HL-60/S4 treated with retinoic acid at 250 ng/mL for 4 days and 3 days (cell line): ENCODE measurements around the gene SPATC1L.
"Not testable (repeated sequence)": the region's sequence is repeated elsewhere in the genome, so short reads cannot be mapped to it uniquely, and the experiment has no call there.

Experiments
- in situ Hi-C: fragments of 300-500 bp; cut with MboI; formaldehyde crosslinking; loops from 2 replicates; pipeline ENCODE4 v1.7.0; 2022; ENCODE audit warnings: low sequenced_read_pairs

The SPATC1L gene

GRCh38 chr21:46184625-46185555, 631 bp upstream of the SPATC1L start:
- in situ Hi-C loops = no loop called here

DNA sequence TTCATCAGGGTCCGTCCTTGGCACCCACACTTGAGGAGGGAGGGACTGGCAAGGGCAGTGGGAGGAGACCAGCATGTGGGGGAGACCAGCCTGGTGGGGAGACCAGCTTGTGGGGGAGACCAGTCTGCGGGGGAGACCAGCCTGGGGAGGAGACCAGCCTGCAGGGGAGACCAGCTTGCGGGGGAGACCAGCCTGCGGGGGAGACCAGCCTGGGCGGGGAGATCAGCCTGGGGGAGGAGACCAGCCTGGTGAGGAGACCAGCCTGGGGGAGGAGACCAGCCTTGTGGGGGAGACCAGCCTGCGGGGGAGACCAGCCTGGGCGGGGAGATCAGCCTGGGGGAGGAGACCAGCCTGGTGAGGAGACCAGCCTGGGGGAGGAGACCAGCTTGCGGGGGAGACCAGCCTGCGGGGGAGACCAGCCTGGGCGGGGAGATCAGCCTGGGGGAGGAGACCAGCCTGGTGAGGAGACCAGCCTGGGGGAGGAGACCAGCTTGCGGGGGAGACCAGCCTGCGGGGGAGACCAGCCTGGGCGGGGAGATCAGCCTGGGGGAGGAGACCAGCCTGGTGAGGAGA, 836 bp downstream of the SPATC1L start:
- in situ Hi-C loops = not testable (repeated sequence)

- in situ Hi-C loops = no loop called here
Observed at GRCh38 chr21:46182548-46183336, 1.5 kb downstream of the SPATC1L start.

GRCh38 chr21:46181953-46182547, 2.2 kb downstream of the SPATC1L start:
- in situ Hi-C loops = no loop called here

GRCh38 chr21:46181436-46181835, 2.8 kb downstream of the SPATC1L start:
- in situ Hi-C loops = no loop called here

DNA sequence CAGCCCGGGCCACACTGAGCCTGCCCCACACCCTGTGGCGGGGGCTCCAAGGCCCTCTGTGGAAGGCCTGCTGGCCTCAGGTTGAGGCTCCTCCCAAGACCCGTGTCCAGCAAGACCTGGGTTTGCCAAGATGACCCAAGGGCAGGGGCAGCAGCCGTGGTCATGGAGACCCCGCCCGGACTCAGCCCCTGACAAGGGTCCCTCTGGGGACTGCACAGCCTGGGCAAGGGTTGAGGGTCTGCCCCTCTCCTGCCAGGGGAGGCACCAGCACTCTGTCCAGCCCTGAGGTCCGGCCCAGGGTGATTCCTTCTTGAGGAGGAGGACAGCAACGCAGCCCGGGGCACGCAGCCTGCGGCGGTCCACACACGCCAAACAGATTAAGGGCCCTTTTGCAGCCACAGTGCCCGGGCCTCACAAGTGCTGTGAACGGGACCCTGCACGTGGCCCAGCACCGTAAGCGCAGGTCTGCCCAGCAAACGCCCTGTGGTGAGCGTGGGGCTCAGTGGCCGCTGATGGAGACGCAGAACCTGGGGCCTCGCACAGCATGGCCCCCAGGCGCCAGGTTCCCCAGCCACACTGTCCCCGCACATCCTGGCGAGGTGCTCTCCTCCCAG, 3.4 kb downstream of the SPATC1L start:
- in situ Hi-C loops = no loop called here

- in situ Hi-C loops = no loop called here
Observed at GRCh38 chr21:46180079-46180722, 4.1 kb downstream of the SPATC1L start.

DNA sequence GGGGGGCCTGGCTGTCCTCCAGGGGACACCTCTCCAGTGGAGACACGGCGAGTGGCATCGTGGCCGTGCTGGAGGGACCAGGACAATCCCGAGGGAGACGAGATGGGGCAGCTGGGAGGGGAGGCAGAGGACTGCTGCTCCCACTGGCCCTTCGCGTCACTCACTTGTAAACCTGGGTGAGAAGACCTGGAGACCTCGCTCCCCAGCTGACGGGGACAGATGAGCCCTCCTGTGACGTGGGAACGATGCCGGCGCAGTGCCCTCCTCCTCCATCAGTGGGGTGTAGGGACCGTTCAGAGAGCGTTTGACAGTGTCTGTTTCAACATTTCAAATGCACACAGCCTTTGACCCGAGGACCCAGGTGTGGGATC, 4.6 kb downstream of the SPATC1L start:
- in situ Hi-C loops = no loop called here

DNA sequence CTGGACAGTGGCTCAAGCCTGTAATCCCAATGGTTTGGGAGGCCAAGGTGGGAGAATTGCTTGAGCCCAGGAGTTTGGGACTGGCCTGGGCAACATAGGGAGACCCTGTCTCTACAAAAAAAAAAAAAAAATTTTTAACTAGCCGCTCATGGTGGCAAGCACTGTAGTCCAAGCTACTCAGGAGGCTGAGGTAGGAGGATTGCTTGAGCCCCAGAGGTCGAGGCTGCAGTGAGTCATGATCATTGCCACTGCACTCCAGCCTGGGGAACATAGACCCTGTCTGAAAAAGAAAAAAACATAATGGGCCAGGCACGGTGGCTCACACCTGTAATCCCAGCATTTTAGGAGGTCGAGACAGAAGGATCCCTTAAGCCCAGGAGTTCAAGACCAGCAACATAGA, 5.3 kb downstream of the SPATC1L start:
- in situ Hi-C loops = no loop called here

DNA sequence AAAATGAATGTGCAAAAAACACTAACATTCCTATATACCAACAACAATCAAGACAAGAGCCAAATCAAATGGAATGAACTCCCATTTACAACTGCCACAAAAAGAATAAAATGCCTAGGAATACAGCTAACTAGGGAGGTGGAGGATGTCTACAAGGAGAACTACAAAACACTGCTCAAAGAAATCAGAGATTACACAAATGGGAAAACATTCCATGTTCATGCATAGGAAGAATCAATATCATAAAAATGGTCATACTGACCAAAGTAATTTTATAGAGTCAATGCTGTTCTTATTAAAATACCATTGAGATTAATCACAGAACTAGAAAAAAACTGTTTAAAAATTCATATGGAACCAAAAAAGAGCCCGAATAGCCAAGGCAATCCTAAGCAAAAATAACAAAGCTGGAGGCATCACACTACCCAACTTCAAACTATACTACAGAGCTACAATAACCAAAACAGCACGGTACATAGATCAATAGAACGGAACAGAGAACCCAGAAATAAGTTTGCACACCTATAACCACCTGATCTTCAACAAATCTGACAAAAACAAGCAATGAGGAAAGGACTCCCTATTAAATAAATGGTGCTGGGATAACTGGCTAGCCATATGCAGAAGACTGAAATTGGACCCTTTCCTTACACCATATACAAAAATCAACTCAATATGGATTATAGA, 7.7 kb downstream of the SPATC1L start:
- in situ Hi-C loops = not testable (repeated sequence)

DNA sequence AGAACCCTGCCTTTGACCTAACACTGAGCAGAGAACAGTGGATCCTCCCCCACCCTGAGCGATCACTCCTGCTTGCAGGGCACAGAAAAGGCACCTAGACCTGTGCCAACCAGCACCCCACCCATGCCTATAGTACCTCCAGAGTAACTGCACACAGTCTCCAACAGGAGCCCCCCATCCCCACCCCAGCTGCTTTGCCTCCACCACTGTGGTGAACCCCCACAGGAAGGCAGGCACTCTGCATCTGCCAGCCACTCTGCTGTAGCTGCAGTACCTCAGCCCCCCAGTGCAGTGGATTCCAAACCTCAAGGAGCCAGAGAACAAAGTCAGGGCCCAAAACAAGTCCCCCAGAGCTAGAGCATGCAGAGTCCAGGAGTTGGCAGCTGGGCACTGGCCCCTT, 10.7 kb downstream of the SPATC1L start:
- in situ Hi-C loops = no loop called here

GRCh38 chr21:46172863-46173528, 11.3 kb downstream of the SPATC1L start:
- in situ Hi-C loops = no loop called here

DNA sequence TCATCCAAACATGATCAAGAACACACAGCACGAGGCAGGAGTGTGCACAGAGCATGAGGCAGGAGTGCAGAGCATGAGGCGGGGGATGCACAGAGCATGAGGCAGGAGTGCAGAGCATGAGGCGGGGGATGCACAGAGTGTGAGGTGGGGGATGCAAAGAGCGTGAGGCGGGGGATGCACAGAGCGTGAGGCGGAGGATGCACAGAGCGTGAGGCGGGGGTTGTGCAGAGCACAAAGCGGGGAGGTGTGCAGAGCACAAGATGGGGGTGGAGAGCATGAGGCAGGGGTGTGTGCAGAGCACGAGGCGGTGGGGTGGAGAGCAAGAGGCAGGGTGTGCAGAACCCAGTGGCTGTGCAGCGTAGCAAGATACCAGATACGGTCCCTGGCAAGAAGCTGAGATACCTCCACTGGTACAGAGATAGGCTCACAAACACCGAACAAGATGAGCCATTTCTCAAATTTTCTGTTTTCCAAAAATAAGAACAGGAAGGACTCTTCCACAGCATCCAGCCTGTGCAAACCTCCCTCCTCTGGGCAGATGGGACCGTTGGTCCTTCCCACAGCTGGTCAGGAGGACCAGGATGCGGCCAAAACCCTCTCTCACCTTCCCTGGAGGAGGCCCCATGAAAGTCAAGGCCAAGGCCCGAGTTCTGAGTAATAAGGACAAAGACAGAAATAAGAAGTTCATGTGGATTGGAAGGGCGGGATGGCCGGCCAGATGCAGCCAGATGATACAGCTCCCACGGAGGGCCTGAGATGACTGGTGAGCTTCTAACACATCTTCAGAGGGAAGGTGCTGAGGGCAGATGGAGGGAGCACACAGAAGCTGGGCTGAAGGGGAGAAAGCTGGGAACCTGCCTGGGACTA, 12.0 kb downstream of the SPATC1L start:
- in situ Hi-C loops = no loop called here

DNA sequence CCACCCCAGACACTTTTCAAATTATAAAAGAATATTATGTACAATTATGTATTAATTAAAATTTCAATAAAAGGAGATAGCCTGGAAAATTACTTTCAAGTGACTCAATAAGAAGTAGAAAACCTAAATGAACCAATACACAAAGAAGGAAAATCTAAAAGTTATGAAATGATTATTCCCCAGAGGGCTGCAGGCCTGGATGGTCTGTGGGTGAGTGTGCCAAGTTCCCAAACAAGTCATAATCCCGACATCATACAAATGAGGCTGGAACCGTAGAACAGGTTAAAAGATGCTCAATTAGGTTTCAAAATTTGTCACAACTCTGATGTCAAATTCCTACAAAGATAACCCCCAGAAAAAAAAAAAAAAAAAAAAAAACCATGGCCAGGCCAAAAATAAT, 12.7 kb downstream of the SPATC1L start:
- in situ Hi-C loops = no loop called here

- in situ Hi-C loops = not testable (repeated sequence)
Observed at GRCh38 chr21:46170436-46171193, 13.6 kb downstream of the SPATC1L start.

GRCh38 chr21:46168659-46169386, 15.4 kb downstream of the SPATC1L start:
- in situ Hi-C loops = no loop called here

DNA sequence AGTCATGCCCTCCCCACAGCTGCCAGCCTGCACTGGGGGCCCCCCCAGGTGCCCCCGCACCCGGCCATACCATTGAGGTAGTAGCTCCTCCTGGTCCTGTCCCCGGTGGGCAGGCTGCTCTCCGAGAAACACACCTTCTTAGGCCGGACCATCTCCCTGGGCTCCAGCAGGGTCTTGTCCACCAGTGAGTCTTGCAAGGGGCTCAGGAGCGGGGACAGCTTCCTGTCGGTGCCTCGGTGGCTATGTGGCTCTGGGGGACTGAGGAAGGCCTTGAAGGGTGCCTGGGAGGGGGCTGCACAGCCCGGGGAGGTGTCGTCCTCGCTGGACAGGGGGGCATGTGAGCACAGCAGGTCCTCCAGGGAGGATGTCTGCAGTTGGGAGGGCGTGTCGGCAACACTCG, 16.0 kb downstream of the SPATC1L start:
- in situ Hi-C loops = no loop called here
